ENCODE data around the gene CYP4V2.
"Not testable (repeated sequence)": the region's sequence is repeated elsewhere in the genome, so short reads cannot be mapped to it uniquely, and the experiment has no call there.

Gene CYP4V2

DNA sequence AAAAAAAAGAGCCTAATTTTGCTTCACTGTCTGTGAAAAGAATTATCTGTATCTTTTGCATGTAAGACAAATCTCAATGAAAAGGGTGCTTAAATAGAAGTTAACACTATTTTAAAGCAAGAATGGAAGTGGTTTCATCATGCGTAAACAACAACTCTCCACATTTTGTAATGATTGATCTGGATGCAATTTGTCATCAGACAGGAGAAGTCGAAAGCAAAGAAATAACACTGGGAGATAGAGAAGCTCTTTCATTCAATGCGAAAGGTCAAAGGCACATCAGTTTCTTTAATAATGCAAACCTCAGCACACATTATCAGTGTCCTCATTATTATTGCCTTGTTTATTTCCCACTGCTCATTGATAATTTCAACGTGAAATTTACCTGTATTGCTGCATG, 44.8 kb downstream of the CYP4V2 start:
- DNase-seq: no peak

- no peak for DNase-seq
Measured at GRCh38 chr4:186240452-186240847, 49.1 kb downstream of the CYP4V2 start.

DNA sequence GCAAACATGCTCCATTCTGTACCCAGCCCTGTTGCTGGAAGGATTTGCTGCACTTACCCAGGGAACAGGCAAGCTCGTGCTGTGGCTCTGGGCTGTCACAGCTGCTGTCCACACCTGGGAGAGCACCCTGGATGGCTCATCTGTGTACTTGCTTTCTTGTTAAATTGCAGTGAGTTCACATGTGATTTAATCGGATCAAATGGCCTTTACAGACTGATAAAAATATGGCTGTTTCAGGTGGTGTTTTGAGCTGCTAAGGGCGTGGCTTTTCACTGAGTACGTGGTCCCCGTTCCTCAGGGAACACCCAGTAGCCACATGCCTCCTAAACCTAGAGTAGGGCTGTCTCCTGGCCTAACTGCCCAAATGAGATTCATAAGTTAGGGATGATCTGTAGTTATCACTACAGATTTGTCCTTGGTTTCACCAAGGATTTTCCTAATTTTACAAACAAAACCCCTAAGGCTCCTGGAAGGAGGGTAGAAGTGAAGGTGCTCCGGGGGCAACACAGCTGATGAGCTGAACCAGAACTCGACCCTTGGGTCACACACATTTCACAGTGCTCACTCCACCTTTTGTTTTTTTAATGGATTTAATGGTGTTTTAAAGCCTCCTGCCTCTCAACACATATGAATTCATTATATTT, 49.6 kb downstream of the CYP4V2 start:
- DNase-seq: no peak

DNA sequence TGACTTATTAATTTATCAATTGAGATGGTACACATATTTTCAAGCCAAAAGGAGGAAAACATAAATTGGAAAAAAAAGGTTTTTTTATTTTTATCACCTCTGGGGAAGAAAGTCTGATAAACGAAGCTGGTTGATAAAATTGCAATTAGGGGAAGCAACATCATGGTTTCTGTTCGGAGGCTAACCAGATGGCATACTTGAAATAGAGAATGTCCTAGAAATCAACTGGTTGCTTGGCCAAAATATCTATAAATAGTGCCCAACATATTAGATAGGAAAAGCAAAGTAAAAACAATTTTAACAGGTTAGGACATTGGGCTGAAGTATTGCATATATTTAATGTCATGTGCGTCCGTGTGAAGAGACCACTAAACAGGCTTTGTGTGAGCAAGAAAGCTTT, 50.2 kb downstream of the CYP4V2 start:
- no peak for DNase-seq

- DNase-seq: not testable (repeated sequence)
Measured at GRCh38 chr4:186242031-186242430, 50.7 kb downstream of the CYP4V2 start.

DNA sequence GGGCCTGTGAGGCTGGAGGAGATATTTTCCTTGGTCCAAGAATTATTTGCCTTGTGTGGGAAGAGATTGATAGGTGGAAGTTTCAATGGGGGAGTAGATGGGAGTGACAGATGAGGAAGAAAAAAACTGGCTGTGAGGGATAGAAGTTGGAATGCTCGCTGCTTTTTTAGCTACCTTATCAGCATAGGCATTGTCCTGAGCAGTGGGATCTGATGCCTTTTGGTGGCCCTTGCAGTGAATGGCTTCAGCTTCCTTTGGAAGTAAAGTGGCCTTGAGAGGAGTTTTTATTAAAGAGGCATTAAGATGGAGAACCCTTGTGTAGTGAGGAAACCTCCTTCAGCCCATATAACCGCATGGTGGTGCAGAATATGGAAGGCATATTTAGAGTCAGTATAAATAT, 52.0 kb downstream of the CYP4V2 start:
- no peak for DNase-seq

- no peak for DNase-seq
Measured at GRCh38 chr4:186244835-186245234, 53.5 kb downstream of the CYP4V2 start.

- not testable (repeated sequence) for DNase-seq
Measured at GRCh38 chr4:186247062-186247752, 55.8 kb downstream of the CYP4V2 start.

DNA sequence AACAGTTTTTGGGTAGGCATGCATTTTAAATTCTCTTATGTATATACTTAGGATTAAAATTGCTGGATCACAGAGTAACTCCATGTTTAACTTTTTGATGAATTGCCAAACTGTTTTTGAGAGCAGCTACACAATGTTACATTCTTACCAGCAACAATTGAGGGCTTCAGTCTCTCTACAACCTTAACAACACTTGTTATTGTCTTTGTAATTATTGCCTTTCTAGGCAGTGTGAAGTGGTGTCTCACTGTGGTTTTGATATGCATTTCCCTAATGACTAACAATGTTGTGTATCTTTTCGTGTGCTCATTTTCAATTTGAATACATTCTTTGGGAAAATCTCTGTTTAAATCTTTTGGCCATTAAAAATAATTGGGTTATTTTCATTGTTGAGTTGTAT, 57.3 kb downstream of the CYP4V2 start:
- DNase-seq: no peak

GRCh38 chr4:186249785-186250754, 58.7 kb downstream of the CYP4V2 start:
- no peak for DNase-seq

DNA sequence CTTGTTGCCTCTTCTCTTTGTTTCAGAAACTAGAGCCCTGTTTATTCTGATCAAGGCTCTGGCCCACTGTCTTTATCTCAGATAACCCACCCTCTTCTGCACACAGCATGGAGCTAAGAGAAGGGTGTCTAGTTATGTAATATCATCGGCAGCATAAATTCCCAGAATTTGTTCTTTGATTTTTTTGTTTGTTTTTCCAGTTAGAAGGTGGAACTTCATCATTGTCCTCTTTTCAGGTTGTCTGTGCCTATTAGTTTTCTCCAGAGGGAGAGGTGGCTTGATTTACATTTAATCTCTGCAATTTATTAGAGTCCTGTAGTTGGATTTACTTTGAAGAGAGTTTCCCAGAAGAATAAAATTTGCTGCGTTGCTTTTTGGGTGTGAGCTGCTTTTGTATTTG, 59.4 kb downstream of the CYP4V2 start:
- DNase-seq: no peak

GRCh38 chr4:186255122-186255521, 63.8 kb downstream of the CYP4V2 start:
- no peak for DNase-seq

DNA sequence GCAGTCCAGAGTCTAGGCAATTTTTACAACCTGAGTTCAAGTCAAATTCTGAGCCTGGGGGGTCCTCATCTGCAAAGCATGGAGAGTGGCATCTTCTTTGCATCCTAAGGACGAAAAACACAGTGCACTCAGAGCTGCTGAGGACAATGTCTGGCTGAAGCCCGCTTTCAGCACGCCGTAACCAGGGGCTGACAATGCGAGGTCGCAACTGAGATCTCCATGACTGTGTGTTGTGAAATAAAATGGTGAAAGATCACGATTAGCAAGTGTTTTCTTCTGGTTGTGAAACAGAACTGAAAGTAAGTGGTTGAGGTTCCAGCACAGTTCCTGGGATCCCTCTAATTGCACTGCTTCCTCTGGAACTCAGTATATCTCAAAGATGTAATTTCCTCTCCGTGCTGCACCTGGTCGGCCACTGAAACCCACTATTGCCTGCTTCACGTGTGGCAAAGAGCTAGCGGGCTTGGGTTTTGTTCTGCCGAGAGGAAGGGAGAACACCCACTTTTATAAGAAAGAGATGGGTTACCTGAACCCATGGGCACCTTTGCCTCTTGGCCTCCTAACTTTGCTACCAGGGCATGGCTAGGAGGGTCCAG, 66.9 kb downstream of the CYP4V2 start:
- no peak for DNase-seq

DNA sequence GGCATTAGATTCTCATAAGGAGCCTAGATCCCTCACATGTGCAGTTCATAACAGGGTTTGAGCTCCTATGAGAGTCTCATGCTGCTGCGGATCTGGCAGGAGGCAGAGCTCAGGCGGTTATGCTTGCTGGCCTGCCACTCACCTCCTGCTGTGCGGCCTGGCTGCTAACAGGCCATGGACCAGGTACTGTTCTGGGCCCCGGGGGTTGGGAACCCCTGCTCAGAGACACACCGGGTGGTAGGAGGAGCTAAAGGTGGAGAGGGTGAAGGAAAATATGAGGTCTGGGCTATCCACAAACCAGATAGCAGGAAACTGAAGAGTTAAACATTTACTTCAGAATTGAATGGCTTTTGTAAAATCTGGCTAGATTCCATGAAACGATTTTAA, 68.7 kb downstream of the CYP4V2 start:
- no peak for DNase-seq
